Progenitor cell of endocrine pancreas (in vitro differentiated cells): ENCODE measurements around the gene OR4C13. TPM values are rescaled to one million over a fixed set of nuclear protein-coding genes. Genes with fewer than 3 reads are reported as not detected.
"Not testable (repeated sequence)": the region's sequence is repeated elsewhere in the genome, so short reads cannot be mapped to it uniquely, and the experiment has no call there.

Source experiments
- DNase-seq: peaks from one replicate; pipeline ENCODE4 v3.0.0; 2021; ENCODE audit warnings: low spot score; ENCODE audit not compliant: unreplicated experiment
- H3K27ac Mint-ChIP-seq: 2 replicates; pipeline ENCODE4 v1.8.0; 2021; ENCODE audit warnings: mild to moderate bottlenecking, moderate library complexity, mixed read lengths
- H3K27me3 Mint-ChIP-seq: 2 replicates; pipeline ENCODE4 v1.8.0; 2021; ENCODE audit warnings: mixed read lengths
- H3K36me3 Mint-ChIP-seq: 2 replicates; pipeline ENCODE4 v1.8.0; 2022; ENCODE audit warnings: mixed read lengths; ENCODE audit not compliant: insufficient read depth
- H3K4me1 Mint-ChIP-seq: 2 replicates; pipeline ENCODE4 v1.8.0; 2021; ENCODE audit warnings: low read depth, mixed read lengths
- H3K4me3 Mint-ChIP-seq: 2 replicates; pipeline ENCODE4 v1.8.0; 2021; ENCODE audit warnings: low read depth, mild to moderate bottlenecking, moderate library complexity, mixed read lengths
- H3K9me3 Mint-ChIP-seq: 2 replicates; pipeline ENCODE4 v1.8.0; 2021; ENCODE audit warnings: low read depth, mixed read lengths
- CTCF ChIP-seq: fragments of 200-600 bp; sonication (generic); IDR thresholded peaks from one replicate; pipeline ENCODE4 v1.5.0; 2021; ENCODE audit warnings: antibody characterized with exemption, mild to moderate bottlenecking; ENCODE audit not compliant: unreplicated experiment
- long read RNA-seq: library from polyadenylated mRNA; unstranded; transcript quantifications from one replicate; pipeline ENCODE4 v2.0.0, GENCODE V29; 2020
- total RNA-seq: library from RNA; stranded (reverse); gene quantifications from 2 replicates; pipeline ENCODE4 v1.2.1, GENCODE V29; 2021

OR4C13 gene
- total RNA-seq, result not detected in 2 replicates
- long read RNA-seq, result 0 reads

DNA sequence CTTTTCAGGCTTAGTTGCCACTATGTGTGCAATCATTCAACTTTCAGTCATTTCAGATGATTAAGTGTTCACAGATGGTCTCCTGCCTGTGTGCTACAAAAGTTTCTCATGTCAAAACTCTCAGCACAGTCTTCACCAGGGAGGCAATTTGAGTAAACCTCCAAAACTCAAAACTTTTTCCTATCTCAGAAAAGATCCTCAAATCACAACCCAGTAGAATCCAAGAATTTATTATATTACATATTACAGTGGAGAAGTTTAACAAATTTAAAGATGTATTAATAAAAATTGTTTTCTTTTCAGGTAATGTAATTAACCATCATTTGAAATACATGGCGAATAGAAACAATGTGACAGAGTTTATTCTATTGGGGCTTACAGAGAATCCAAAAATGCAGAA is at the start of gene OR4C13:
OR4C13 (plus strand) TSS at position 301 of the 400 bp plus-strand sequence; CDS start at position 333, 32 bp downstream.
- no peaks in the 10 kb centered on the region for H3K4me1 Mint-ChIP-seq
- no peak for DNase-seq
- H3K36me3 Mint-ChIP-seq, result peaks cover 1% of the 10 kb centered on the region
- TF ChIP-seq CTCF, result no peak
- H3K9me3 Mint-ChIP-seq, result peaks cover 47% of the 10 kb centered on the region
- H3K27ac Mint-ChIP-seq, result no peak within 1 kb of the TSS
- H3K27me3 Mint-ChIP-seq, result no peaks in the 10 kb centered on the region
- no peak within 1 kb of the TSS for H3K4me3 Mint-ChIP-seq

DNA sequence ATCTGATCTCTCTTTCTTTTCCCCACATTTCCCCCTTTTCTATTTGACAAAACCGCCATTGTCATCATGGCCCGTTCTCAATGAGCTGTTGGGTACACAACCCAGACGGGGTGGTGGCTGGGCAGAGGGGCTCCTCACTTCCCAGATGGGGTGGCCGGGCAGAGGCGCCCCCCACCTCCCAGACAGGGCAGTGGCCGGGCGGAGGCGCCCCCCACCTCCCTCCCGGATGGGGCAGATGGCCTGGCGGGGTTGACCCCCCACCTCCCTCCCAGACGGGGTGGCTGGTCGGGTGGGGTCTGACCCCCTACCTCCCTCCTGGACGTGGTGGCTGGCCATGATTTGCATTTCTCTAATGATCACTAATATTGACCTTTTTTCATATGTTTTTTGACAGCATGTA is 40.7 kb upstream of the OR4C13 start:
- H3K4me1 Mint-ChIP-seq, H3K4me3 Mint-ChIP-seq, DNase-seq, H3K36me3 Mint-ChIP-seq, H3K27ac Mint-ChIP-seq, H3K27me3 Mint-ChIP-seq: not testable (repeated sequence)
- H3K9me3 Mint-ChIP-seq, result peaks cover 54% of the 10 kb centered on the region

DNA sequence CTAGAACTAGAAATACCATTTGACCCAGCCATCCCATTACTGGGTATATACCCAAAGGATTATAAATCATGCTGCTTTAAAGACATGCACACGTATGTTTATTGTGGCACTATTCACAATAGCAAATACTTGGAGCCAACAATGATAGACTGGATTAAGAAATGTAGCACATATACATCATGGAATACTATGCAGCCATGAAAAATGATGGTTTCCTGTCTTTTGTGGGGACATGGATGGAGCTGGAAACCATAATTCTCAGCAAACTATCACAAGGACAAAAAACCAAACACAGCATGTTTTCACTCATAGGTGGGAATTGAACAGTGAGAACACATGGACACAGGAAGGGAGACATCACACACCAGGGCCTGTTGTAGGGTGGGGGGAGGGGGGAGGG is 3.5 kb upstream of the OR4C13 start:
- not testable (repeated sequence) for DNase-seq, H3K4me3 Mint-ChIP-seq, H3K27me3 Mint-ChIP-seq, H3K36me3 Mint-ChIP-seq, H3K27ac Mint-ChIP-seq, H3K4me1 Mint-ChIP-seq
- peaks cover 54% of the 10 kb centered on the region for H3K9me3 Mint-ChIP-seq

GRCh38 chr11:49973439-49973838 is 21.2 kb downstream of the OR4C13 start:
- not testable (repeated sequence) for H3K27ac Mint-ChIP-seq, H3K36me3 Mint-ChIP-seq, H3K27me3 Mint-ChIP-seq, DNase-seq, H3K4me3 Mint-ChIP-seq, H3K4me1 Mint-ChIP-seq
- H3K9me3 Mint-ChIP-seq, result peaks cover 37% of the 10 kb centered on the region

- not testable (repeated sequence) for H3K4me3 Mint-ChIP-seq, H3K36me3 Mint-ChIP-seq, H3K27me3 Mint-ChIP-seq, H3K27ac Mint-ChIP-seq, H3K4me1 Mint-ChIP-seq, DNase-seq
- peaks cover 61% of the 10 kb centered on the region for H3K9me3 Mint-ChIP-seq
Measured at GRCh38 chr11:49982435-49982834, 30.2 kb downstream of the OR4C13 start, which contains the start of gene OR4C12. TSS of gene OR4C12 (minus strand) at chr11:49982535. CDS start at chr11:49982501, 34 bp downstream.

GRCh38 chr11:49995565-49995964 is 43.4 kb downstream of the OR4C13 start:
- H3K27ac Mint-ChIP-seq, result no peak overlapping the region
- no peaks in the 10 kb centered on the region for H3K4me1 Mint-ChIP-seq
- TF ChIP-seq CTCF, result peak; percentile 9
- peaks cover 47% of the 10 kb centered on the region for H3K9me3 Mint-ChIP-seq
- no peak overlapping the region for H3K4me3 Mint-ChIP-seq
- DNase-seq, result no peak
- H3K27me3 Mint-ChIP-seq, result no peaks in the 10 kb centered on the region
- H3K36me3 Mint-ChIP-seq, result peaks cover 3% of the 10 kb centered on the region

Other genes with a start within 250 kb of the OR4C13 start
- not detected in 2 replicates for gene OR4C12, start 30.1 kb downstream of the OR4C13 start, total RNA-seq
- not detected in 2 replicates for gene OR4C45, start 80.5 kb downstream of the OR4C13 start, total RNA-seq